ENCODE data around the gene DOK1. TPM values are rescaled to one million over a fixed set of nuclear protein-coding genes. Genes with fewer than 3 reads are reported as not detected.

DOK1 gene
- polyA plus RNA-seq, 1 donor (not counting 4 experiments of a cell fraction or from before 2014, with no cell fraction given), result 0.97 TPM

DNA sequence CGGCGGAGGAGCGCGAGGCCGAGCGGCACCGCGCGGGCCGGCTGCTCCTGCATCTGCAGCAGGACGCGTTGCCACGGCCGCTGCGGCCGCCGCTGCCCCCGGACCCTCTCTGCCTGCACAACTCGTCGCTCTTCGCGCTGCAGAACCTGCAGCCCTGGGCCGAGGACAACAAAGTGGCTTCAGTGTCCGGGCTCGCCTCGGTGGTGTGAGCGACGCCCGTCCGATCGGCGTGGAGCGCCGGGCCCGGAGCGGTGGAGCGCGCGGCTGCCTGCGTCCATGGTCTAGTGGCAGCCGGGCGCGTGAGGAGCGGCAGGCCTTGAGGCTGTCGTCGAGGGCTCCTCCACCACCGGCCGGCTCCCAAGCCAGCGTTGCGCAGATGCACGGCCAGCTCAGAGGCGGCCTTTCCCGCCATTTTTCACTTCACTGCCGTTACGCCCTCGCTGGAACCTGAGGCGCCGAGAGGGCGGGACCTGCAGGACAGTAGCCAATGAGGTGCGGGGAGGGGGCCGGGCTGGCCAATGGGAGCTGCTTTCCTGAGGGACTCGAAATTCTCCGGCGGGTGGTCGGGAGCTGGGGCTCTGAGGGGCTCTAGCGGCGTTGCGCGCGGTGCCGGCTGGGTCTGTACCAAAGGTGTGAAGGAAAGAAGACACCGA is 38.4 kb upstream of the DOK1 start:
- Histone ChIP-seq H3K36me3 (ENCODE audit: control insufficient read depth in 2 of 2, extremely low read depth in 1 of 2, insufficient read depth in 2 of 2, low read length in 2 of 2) (no peaks in the 10 kb centered on the region), H3K27me3 (ENCODE audit: control insufficient read depth, extremely low read depth, insufficient read depth, low read length) (peaks cover 61% of the 10 kb centered on the region), H3K9ac (ENCODE audit: control insufficient read depth, extremely low read depth, insufficient read depth, low read length) (no peak overlapping the region), H3K9me3 (ENCODE audit: control insufficient read depth, low read depth, low read length) (no peaks in the 10 kb centered on the region), H3K4me2 (ENCODE audit: control insufficient read depth, extremely low read depth, insufficient read depth, low read depth, low read length) (peak overlapping the region; percentile 20), H3K4me1 (ENCODE audit: control insufficient read depth, extremely low read depth, insufficient read depth, low read length) (peaks cover 6% of the 10 kb centered on the region), H3K27ac (ENCODE audit: control insufficient read depth, insufficient read depth, low read length) (no peak overlapping the region), H3K9me1 (ENCODE audit: control insufficient read depth, extremely low read depth, insufficient read depth, low read length) (no peaks in the 10 kb centered on the region), H3K79me2 (ENCODE audit: control insufficient read depth, insufficient read depth, low read length) (no peaks in the 10 kb centered on the region), H2AFZ (ENCODE audit: control insufficient read depth, low read length) (no peak overlapping the region), H4K20me1 (ENCODE audit: control insufficient read depth, extremely low read depth, insufficient read depth, low read length) (no peaks in the 10 kb centered on the region), H3K4me3 (ENCODE audit: control insufficient read depth in 2 of 3, extremely low read depth in 1 of 3, insufficient read depth in 2 of 3, low read depth in 1 of 3, low read length in 3 of 3) (no peak overlapping the region)
- DNase-seq (ENCODE audit: low read depth, low spot score), result no peak
- TF ChIP-seq CTCF (optimal IDR thresholded peaks at IDR 0.05 in 1 of 3, IDR thresholded peaks at IDR 0.05 in 1 of 3, conservative IDR thresholded peaks at IDR 0.05 in 1 of 3; ENCODE audit: extremely low read depth in 1 of 3, insufficient read depth in 2 of 3, low read length in 3 of 3) (no peak), EZH2 (IDR thresholded peaks at IDR 0.05; ENCODE audit: low read length) (no peak)
- dilution Hi-C loops (cut with MboI; ENCODE audit: extremely low pct_ligation_motif_present, low sequenced_read_pairs), result no loop called here
- no peak for FAIRE-seq

DNA sequence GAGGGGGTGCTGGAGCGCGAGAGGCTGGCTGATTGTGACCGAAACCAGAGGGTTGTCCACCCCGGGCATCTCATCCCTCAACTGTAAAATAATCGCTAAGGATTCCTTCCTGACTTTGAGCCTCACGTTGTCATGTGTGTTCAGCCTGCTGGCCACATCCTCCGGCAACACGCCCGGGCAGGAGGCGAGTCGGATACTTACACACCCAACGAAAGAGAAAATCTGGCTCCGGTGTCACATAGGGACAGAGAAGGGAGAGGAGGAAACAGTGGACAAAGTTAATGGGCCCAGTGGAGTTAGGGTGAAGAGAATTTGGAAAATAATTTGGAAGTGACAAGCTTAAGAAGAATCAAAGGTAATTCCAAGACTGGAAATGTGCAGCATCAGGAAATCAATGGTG is 37.9 kb upstream of the DOK1 start:
- H2AFZ ChIP-seq (ENCODE audit: control insufficient read depth, low read length), result no peak overlapping the region
- no peak overlapping the region for H3K4me3 ChIP-seq (ENCODE audit: control insufficient read depth in 2 of 3, extremely low read depth in 1 of 3, insufficient read depth in 2 of 3, low read depth in 1 of 3, low read length in 3 of 3)
- H3K9ac ChIP-seq (ENCODE audit: control insufficient read depth, extremely low read depth, insufficient read depth, low read length), result no peak overlapping the region
- H3K27me3 ChIP-seq (ENCODE audit: control insufficient read depth, extremely low read depth, insufficient read depth, low read length), result peaks cover 56% of the 10 kb centered on the region
- no peaks in the 10 kb centered on the region for H4K20me1 ChIP-seq (ENCODE audit: control insufficient read depth, extremely low read depth, insufficient read depth, low read length)
- peak overlapping the region; percentile 20 for H3K4me2 ChIP-seq (ENCODE audit: control insufficient read depth, extremely low read depth, insufficient read depth, low read depth, low read length)
- no peak overlapping the region for H3K27ac ChIP-seq (ENCODE audit: control insufficient read depth, insufficient read depth, low read length)
- DNase-seq (ENCODE audit: low read depth, low spot score) (no peak), FAIRE-seq (no peak)
- H3K36me3 ChIP-seq (ENCODE audit: control insufficient read depth in 2 of 2, extremely low read depth in 1 of 2, insufficient read depth in 2 of 2, low read length in 2 of 2), result no peaks in the 10 kb centered on the region
- TF ChIP-seq CTCF (optimal IDR thresholded peaks at IDR 0.05 in 1 of 3, IDR thresholded peaks at IDR 0.05 in 1 of 3, conservative IDR thresholded peaks at IDR 0.05 in 1 of 3; ENCODE audit: extremely low read depth in 1 of 3, insufficient read depth in 2 of 3, low read length in 3 of 3) (no peak), EZH2 (IDR thresholded peaks at IDR 0.05; ENCODE audit: low read length) (no peak)
- no peaks in the 10 kb centered on the region for H3K79me2 ChIP-seq (ENCODE audit: control insufficient read depth, insufficient read depth, low read length)
- H3K9me1 ChIP-seq (ENCODE audit: control insufficient read depth, extremely low read depth, insufficient read depth, low read length), result no peaks in the 10 kb centered on the region
- H3K9me3 ChIP-seq (ENCODE audit: control insufficient read depth, low read depth, low read length), result no peaks in the 10 kb centered on the region
- H3K4me1 ChIP-seq (ENCODE audit: control insufficient read depth, extremely low read depth, insufficient read depth, low read length), result peaks cover 6% of the 10 kb centered on the region
- dilution Hi-C loops (cut with MboI; ENCODE audit: extremely low pct_ligation_motif_present, low sequenced_read_pairs), result no loop called here
